Astrocyte of the spinal cord (primary cell): ENCODE results near the gene SH3BP2.

Experiments used
- DNase-seq: peaks from one replicate; pipeline ENCODE4 v3.0.0; 2011; ENCODE audit warnings: low read depth, low spot score
- H3K4me3 ChIP-seq: 2 replicates; pipeline ENCODE4 v1.5.1; 2011; ENCODE audit warnings: low read depth, mild to moderate bottlenecking, low read length, moderate library complexity
- CTCF ChIP-seq: IDR thresholded peaks from 2 replicates; pipeline ENCODE4 v1.5.1; 2012; ENCODE audit warnings: low read depth, mild to moderate bottlenecking, low read length, inconsistent platforms
- in situ Hi-C: cut with HindIII; loops from 2 replicates; pipeline ENCODE4 v1.10.0; 2017; ENCODE audit warnings: low sequenced_read_pairs

The SH3BP2 gene

GRCh38 chr4:2879026-2879425, 86.1 kb downstream of the SH3BP2 start:
- TF ChIP-seq CTCF, result no peak
- no peak overlapping the region for H3K4me3 ChIP-seq

GRCh38 chr4:2881431-2881830, 88.5 kb downstream of the SH3BP2 start:
- no peak overlapping the region for H3K4me3 ChIP-seq
- in situ Hi-C loops, result no loop called here
- no peak for DNase-seq
- no peak for TF ChIP-seq CTCF

More at GRCh38 chr4:2879026-2879425, 86.1 kb downstream of the SH3BP2 start:
- in situ Hi-C loops, result no loop called here
- DNase-seq, result no peak

- no peak for TF ChIP-seq CTCF
- DNase-seq, result no peak
- in situ Hi-C loops, result no loop called here
- H3K4me3 ChIP-seq, result no peak overlapping the region
Measured at GRCh38 chr4:2882341-2882740, 89.5 kb downstream of the SH3BP2 start.

GRCh38 chr4:2886161-2886560, 93.3 kb downstream of the SH3BP2 start:
- in situ Hi-C loops, result no loop called here
- no peak for DNase-seq
- no peak for TF ChIP-seq CTCF
- no peak overlapping the region for H3K4me3 ChIP-seq

- DNase-seq, result no peak
- in situ Hi-C loops, result no loop called here
- TF ChIP-seq CTCF, result no peak
- no peak overlapping the region for H3K4me3 ChIP-seq
Measured at GRCh38 chr4:2886622-2887021, 93.7 kb downstream of the SH3BP2 start.

GRCh38 chr4:2887343-2887742, 94.5 kb downstream of the SH3BP2 start:
- DNase-seq, result no peak
- in situ Hi-C loops, result no loop called here
- H3K4me3 ChIP-seq, result no peak overlapping the region
- TF ChIP-seq CTCF, result no peak

- in situ Hi-C loops, result no loop called here
- no peak overlapping the region for H3K4me3 ChIP-seq
- DNase-seq, result no peak
- TF ChIP-seq CTCF, result no peak
Measured at GRCh38 chr4:2888886-2889285, 96.0 kb downstream of the SH3BP2 start.
